HG02642 (cell line): ENCODE data around the gene PTPRN2.
"Not testable (repeated sequence)": the region's sequence is repeated elsewhere in the genome, so short reads cannot be mapped to it uniquely, and the experiment has no call there.

Source experiments
- ATAC-seq: cut with Tn5 transposase; IDR thresholded peaks from one replicate; pipeline ENCODE4 v1.9.1; 2021; ENCODE audit warnings: mild to moderate bottlenecking; ENCODE audit not compliant: unreplicated experiment, poor library complexity

The PTPRN2 gene

GRCh38 chr7:158301207-158301606, 286.4 kb downstream of the PTPRN2 start:
- ATAC-seq: no peak

GRCh38 chr7:158300427-158300826, 287.2 kb downstream of the PTPRN2 start:
- ATAC-seq: no peak

- ATAC-seq: no peak
Observed at GRCh38 chr7:158299607-158300006, 288.0 kb downstream of the PTPRN2 start.

DNA sequence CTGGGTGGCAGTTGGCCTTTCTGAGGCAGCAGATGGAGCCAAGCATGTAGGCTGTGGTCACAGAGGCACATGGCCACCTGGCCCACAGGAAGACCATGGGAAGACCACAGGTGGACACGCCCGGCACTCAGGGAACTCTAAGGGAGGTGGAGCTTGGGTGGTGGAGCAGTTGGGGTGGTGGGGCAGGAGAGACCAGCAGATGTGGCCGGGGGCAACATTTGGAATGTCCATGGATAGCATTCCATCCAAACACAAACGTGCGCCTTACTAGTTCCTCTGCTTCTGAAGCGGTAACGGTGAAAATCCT, 290.9 kb downstream of the PTPRN2 start:
- ATAC-seq: no peak

- ATAC-seq: no peak
Observed at GRCh38 chr7:158295966-158296797, 291.4 kb downstream of the PTPRN2 start.

DNA sequence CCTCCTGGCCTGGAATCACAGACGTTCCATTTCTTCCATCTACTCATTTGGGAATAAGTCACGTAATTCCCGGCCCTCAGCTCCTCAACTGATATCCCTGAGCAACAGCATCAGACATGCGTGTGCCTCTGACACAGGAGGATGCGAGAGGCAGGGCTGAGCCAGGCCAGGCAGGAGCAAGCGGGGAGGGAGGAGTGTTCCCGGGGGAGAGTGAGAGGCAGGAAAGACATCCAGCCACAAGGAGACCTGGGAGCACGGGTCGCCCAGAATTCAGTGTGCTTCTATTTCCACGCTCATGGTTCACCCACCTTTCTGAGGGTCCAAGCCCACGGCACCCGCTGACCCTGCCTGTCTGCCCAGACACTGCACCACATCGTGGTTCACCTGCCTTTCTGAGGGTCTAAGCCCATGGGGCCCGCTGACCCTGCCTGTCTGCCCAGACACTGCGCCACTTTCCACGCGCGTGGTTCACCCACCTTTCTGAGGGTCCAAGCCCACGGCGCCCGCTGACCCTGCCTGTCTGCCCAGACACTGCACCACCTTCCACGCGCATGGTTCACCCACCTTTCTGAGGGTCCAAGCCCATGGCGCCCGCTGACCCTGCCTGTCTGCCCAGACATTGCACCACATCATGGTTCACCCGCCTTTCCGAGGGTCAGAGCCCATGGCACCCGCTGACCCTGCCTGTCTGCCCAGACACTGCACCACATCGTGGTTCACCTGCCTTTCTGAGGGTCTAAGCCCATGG, 293.0 kb downstream of the PTPRN2 start:
- not testable (repeated sequence) for ATAC-seq

- ATAC-seq: no peak
Observed at GRCh38 chr7:158292948-158293347, 294.7 kb downstream of the PTPRN2 start.

DNA sequence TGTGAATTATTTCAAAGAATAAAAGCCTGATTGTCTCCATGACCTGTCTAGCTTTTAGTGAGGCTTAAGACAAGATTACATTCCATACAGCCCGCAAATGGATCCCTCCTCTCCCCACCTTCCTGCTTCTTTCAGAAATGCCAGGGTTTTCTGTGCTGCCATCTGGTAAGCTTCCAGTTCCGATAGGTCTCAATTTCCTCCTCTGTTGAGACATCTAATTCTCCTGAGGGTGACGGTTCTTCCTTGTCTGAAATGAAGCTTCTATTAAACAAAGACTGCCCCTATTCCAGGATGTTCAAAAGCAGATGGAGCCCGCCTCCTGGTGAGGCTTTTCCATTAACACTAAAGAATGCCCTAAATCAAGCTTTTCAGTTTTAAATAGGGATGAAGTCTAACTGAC, 295.6 kb downstream of the PTPRN2 start:
- no peak for ATAC-seq

DNA sequence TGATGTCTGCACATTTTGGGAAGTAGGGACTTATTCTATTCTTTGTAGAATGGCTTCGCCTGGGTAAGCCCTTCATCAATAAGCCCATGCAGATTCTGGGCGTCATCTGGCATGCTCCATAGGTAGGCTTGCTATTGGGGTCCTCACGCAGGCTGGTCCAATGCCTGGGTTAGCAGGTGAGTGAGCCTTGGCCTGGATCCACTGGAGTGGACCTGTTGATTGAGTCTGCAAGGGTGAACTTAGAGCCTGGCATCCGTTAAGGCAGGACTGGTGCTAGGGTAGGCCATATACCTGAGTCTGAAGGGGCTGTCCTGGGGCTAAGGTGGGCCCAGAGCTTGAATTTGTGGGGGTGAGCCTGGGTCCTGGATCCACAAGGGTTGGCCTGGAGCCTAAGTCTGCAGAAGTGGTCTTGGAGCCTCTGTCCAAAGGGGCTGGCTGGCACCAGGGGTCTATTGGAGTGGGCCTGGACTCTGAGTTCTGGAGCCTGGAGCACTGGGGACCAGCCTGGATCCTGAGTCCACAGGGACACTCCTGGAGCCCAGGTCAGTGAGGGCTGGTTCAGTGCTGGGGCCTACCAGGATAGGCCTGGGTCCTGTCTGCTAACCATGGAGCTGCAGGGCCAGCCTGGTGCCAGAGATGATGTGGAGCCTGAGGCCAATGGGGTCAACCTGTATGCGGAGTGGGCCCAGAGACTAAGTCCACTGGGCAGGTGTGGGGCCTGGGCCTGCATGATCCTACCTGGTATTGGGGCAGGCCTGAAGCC, 297.7 kb downstream of the PTPRN2 start:
- ATAC-seq: no peak

DNA sequence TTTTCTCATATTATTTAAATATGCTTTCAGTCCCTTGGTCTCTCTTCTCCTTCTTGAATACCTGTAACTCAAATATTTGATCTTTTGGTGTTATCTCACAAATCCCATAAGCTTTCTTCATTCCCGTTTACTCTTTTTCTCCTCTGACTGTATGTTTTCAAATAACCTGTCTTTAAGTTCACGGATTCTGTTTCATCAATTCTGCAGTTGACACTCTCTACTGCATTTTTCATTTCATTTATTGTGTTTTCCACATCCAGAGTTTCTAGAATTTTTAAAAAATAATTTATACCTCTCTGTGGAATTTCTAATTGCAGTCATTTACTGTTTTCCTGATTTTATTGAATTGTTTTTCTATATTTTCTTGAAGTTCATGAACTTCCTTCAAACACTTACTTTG, 298.4 kb downstream of the PTPRN2 start:
- ATAC-seq: no peak

DNA sequence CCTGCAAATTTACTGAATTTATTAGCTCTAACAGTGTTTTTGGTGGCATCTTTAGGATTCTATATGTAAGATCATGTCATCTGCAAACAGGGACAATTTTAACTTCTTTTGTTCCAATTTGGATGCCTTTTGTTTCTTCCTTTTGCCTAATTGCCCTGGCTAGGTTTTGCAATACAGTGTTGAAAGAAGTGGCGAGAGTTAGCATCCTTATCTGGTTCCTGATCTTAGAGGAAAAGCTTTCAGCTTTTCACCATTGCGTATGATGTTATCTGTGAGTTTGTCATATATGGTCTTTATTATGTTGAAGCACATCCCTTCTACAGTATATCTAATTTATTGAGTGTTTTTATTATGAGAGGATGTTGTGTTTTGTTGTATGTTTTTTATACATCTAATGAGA, 301.4 kb downstream of the PTPRN2 start:
- ATAC-seq: no peak

- no peak for ATAC-seq
Observed at GRCh38 chr7:158285383-158285770, 302.2 kb downstream of the PTPRN2 start.

GRCh38 chr7:158284617-158285382, 302.8 kb downstream of the PTPRN2 start:
- ATAC-seq: no peak

DNA sequence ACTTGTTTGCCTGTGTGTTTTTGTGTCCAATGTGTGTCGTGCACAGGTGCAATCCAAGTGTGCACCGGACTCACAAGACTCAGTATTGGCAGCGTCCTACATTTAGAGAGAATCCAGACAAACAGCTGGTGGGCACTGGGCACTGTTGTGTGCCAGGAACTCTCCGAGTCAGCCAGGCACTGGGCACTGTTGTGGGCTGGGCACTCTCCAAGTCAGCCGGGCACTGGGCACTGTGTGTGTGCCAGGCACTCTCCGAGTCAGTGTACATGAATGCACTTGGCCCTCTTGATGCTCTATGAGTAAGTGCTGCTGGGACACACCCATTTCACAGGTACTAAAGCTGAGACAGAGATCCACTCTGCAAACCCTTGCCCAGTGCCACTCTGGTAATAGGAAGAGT, 303.5 kb downstream of the PTPRN2 start:
- ATAC-seq: no peak

GRCh38 chr7:158283016-158283974, 304.3 kb downstream of the PTPRN2 start:
- no peak for ATAC-seq

DNA sequence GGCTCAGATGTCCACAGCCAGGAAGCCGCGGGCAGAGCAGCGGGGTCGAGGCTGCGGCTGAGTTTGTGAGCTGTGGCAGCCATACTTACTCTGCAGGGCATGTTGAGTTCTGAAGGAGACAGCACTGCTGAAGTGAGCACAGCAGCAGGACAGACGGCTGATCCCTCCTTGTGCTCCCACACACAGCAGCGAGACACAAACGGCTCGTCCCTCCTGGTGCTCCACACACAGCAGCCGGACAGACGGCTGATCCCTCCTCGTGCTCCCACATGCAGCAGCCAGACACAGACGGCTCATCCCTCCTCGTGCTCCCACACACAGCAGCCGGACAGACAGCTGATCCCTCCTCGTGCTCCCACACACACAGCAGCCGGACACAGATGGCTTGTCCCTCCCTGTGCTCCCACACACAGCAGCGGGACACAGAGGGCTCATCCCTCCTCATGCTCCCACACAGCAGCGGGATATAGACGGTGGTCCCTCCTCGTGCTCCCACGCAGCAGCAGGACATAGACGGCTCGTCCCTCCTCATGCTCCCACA, 305.1 kb downstream of the PTPRN2 start:
- no peak for ATAC-seq

GRCh38 chr7:158281441-158281840, 306.2 kb downstream of the PTPRN2 start:
- ATAC-seq: no peak

GRCh38 chr7:158280448-158281144, 307.0 kb downstream of the PTPRN2 start:
- no peak for ATAC-seq
